Esophagus mucosa (tissue), 1 donor: ENCODE measurements around the gene RICTOR. TPM values are rescaled to one million over a fixed set of nuclear protein-coding genes. Genes with fewer than 3 reads are reported as not detected.

Experiments
- ATAC-seq: fragments of 200-7000 bp; cut with Tn5 transposase; one replicate; pipeline ENCODE4 v1.9.1; 2020
- total RNA-seq: library from RNA; stranded (reverse); gene quantifications from one replicate; pipeline ENCODE4 v1.2.4, GENCODE V29; 2023
- donor health status: DM: yes; HTN: yes; CAD: no.

RICTOR gene
- total RNA-seq, 1 donor from 2014 or later: 18.1 TPM

- no peak for ATAC-seq
Measured at GRCh38 chr5:39099831-39100230, 25.6 kb upstream of the RICTOR start.

GRCh38 chr5:39093352-39093751 lies 19.2 kb upstream of the RICTOR start:
- peak; percentile 31 for ATAC-seq

- ATAC-seq: no peak
Measured at GRCh38 chr5:39092581-39093351, 18.6 kb upstream of the RICTOR start.

- ATAC-seq: no peak
Measured at GRCh38 chr5:39091940-39092580, 17.9 kb upstream of the RICTOR start.

GRCh38 chr5:39083968-39084367 lies 9.8 kb upstream of the RICTOR start:
- ATAC-seq: no peak

- no peak for ATAC-seq
Measured at GRCh38 chr5:39082995-39083394, 8.8 kb upstream of the RICTOR start.

GRCh38 chr5:39080597-39081204 lies 6.5 kb upstream of the RICTOR start:
- ATAC-seq: peak; percentile 69

GRCh38 chr5:39080168-39080567 lies 6.0 kb upstream of the RICTOR start:
- no peak for ATAC-seq

GRCh38 chr5:39079147-39079546 lies 4.9 kb upstream of the RICTOR start:
- no peak for ATAC-seq

- ATAC-seq: no peak
Measured at GRCh38 chr5:39076757-39077728, 2.8 kb upstream of the RICTOR start.

GRCh38 chr5:39076101-39076756 lies 2.0 kb upstream of the RICTOR start:
- ATAC-seq: no peak

GRCh38 chr5:39073767-39074016 lies 507 bp downstream of the RICTOR start:
- ATAC-seq: no peak

GRCh38 chr5:39072925-39073766 lies 1.1 kb downstream of the RICTOR start:
- ATAC-seq: peak; percentile 21

- no peak for ATAC-seq
Measured at GRCh38 chr5:39068099-39068498, 6.1 kb downstream of the RICTOR start.

- ATAC-seq: no peak
Measured at GRCh38 chr5:39064450-39064849, 9.7 kb downstream of the RICTOR start.

- ATAC-seq: no peak
Measured at GRCh38 chr5:39063037-39063436, 11.2 kb downstream of the RICTOR start.

- no peak for ATAC-seq
Measured at GRCh38 chr5:39062530-39062929, 11.7 kb downstream of the RICTOR start.

GRCh38 chr5:39062104-39062503 lies 12.1 kb downstream of the RICTOR start:
- ATAC-seq: no peak

- ATAC-seq: no peak
Measured at GRCh38 chr5:39059064-39059463, 15.1 kb downstream of the RICTOR start.

- no peak for ATAC-seq
Measured at GRCh38 chr5:39058178-39058921, 15.8 kb downstream of the RICTOR start.

- no peak for ATAC-seq
Measured at GRCh38 chr5:39057734-39058133, 16.5 kb downstream of the RICTOR start.
